H1 (cell line): Measurements from ENCODE around the gene RABGGTA. TPM values are rescaled to one million over a fixed set of nuclear protein-coding genes. Genes with fewer than 3 reads are reported as not detected.
A peak's percentile ranks its signal among the peaks of the same experiment; 100 is the strongest.

Source experiments
- CTCF ChIA-PET: fragments of 300-600 bp; sonication (Branson Sonifier 250); formaldehyde crosslinking; loops from one replicate; lab custom pipeline; 2021; ENCODE audit not compliant: partially characterized antibody; lab: Charles Lee
- POLR2A ChIA-PET: fragments of 300-600 bp; sonication (Branson Sonifier 250); formaldehyde crosslinking; loops from one replicate; lab custom pipeline; 2021; ENCODE audit warnings: inconsistent platforms; ENCODE audit not compliant: partially characterized antibody; lab: Charles Lee
- DNase-seq, 2 experiments: peaks; one replicate each; pipeline versions ENCODE4 v3.0.0 to v3.0.0-alpha.2; 2010 to 2022; ENCODE audit warnings: low spot score in 2 of 2, low read depth in 1 of 2, mixed read lengths in 1 of 2
- FAIRE-seq: peaks from 2 replicates; lab custom pipeline; 2011; peaks lifted over from hg19 to GRCh38; lab: Jason Lieb, UNC
- H2AFZ ChIP-seq: 2 replicates; pipeline ENCODE4 v1.8.1; 2012; ENCODE audit warnings: low read length, inconsistent platforms
- H2AK5ac ChIP-seq: 2 replicates; pipeline ENCODE4 v1.6.1; 2013; ENCODE audit warnings: low read depth, low read length
- H2BK120ac ChIP-seq: replicated peaks from 2 replicates; pipeline ENCODE3; 2013; ENCODE audit warnings: low read depth, low read length, inconsistent platforms
- H2BK12ac ChIP-seq: 2 replicates; pipeline ENCODE4 v1.6.1; 2013; ENCODE audit warnings: low read depth, low read length
- H2BK15ac ChIP-seq: 2 replicates; pipeline ENCODE4 v1.6.1; 2013; ENCODE audit warnings: low read length
- H2BK20ac ChIP-seq: 2 replicates; pipeline ENCODE4 v1.6.1; 2013; ENCODE audit warnings: low read length
- H2BK5ac ChIP-seq: 2 replicates; pipeline ENCODE4 v1.6.1; 2013; ENCODE audit warnings: low read depth, low read length
- H3K14ac ChIP-seq: 2 replicates; pipeline ENCODE4 v1.6.1; 2013; ENCODE audit warnings: inconsistent platforms; ENCODE audit not compliant: insufficient read length
- H3K18ac ChIP-seq: 2 replicates; pipeline ENCODE4 v1.6.1; 2013; ENCODE audit warnings: low read length; ENCODE audit errors: extremely low read depth
- H3K23ac ChIP-seq: 2 replicates; pipeline ENCODE4 v1.6.1; 2013; ENCODE audit warnings: inconsistent platforms; ENCODE audit not compliant: insufficient read length
- H3K23me2 ChIP-seq: 2 replicates; pipeline ENCODE4 v1.6.1; 2013; ENCODE audit warnings: low read depth, low read length
- H3K27ac ChIP-seq: 2 replicates; pipeline ENCODE4 v1.6.1; 2011; ENCODE audit warnings: low read depth, low read length, inconsistent platforms
- H3K27me3 ChIP-seq, 4 experiments: replicated peaks in 1 of 4; 1 replicate in 1 of 4; 2 replicates in 3 of 4; pipeline versions ENCODE4 v1.6.1 to v1.8.1; 2011 to 2013; ENCODE audit warnings: low read length in 3 of 4, mild to moderate bottlenecking in 3 of 4, inconsistent platforms in 2 of 4, mixed read lengths in 2 of 4, moderate library complexity in 1 of 4; ENCODE audit not compliant: control insufficient read depth in 3 of 4, insufficient read depth in 3 of 4; ENCODE audit errors: extremely low read depth in 1 of 4
- H3K36me3 ChIP-seq, 4 experiments: 2 replicates each; pipeline versions ENCODE4 v1.6.1 to v1.8.1; 2011 to 2013; ENCODE audit warnings: mild to moderate bottlenecking in 4 of 4, low read length in 3 of 4, moderate library complexity in 2 of 4, control low read depth in 1 of 4, inconsistent platforms in 1 of 4; ENCODE audit not compliant: insufficient read depth in 4 of 4, control insufficient read depth in 2 of 4
- H3K4ac ChIP-seq: replicated peaks from 2 replicates; pipeline ENCODE3; 2013; ENCODE audit warnings: low read length, low read depth, mixed read lengths, inconsistent platforms; ENCODE audit not compliant: insufficient read length
- H3K4me1 ChIP-seq, 4 experiments: replicated peaks in 1 of 4; 1 replicate in 1 of 4; 2 replicates in 3 of 4; pipeline versions ENCODE4 v1.6.1 to v1.8.1; 2011 to 2013; ENCODE audit warnings: low read length in 3 of 4, inconsistent platforms in 2 of 4, mixed read lengths in 1 of 4; ENCODE audit not compliant: insufficient read depth in 4 of 4, control insufficient read depth in 3 of 4
- H3K4me2 ChIP-seq, 2 experiments: 2 replicates each; pipeline versions ENCODE4 v1.6.1 to v1.8.1; 2011 to 2013; ENCODE audit warnings: low read depth in 2 of 2, low read length in 2 of 2, control low read depth in 1 of 2, inconsistent platforms in 1 of 2, mild to moderate bottlenecking in 1 of 2; ENCODE audit not compliant: insufficient read depth in 1 of 2
- H3K4me3 ChIP-seq, 4 experiments: fragments of 200-600, 300-600 bp in 1 of 4; sonication (generic), shearing (Covaris generic), sonication (Bioruptor Twin) in 1 of 4; 2 replicates each; pipeline versions ENCODE4 v1.5.1 to v1.8.1; 2011 to 2016; ENCODE audit warnings: low read length in 4 of 4, low read depth in 3 of 4, control low read depth in 2 of 4, inconsistent platforms in 2 of 4, mild to moderate bottlenecking in 2 of 4, mixed read lengths in 1 of 4, moderate library complexity in 1 of 4; ENCODE audit not compliant: insufficient read depth in 2 of 4; ENCODE audit errors: extremely low read depth in 1 of 4
- H3K56ac ChIP-seq: replicated peaks from 2 replicates; pipeline ENCODE3; 2013; ENCODE audit warnings: low read depth, mild to moderate bottlenecking, mixed read lengths, low read length, inconsistent platforms; ENCODE audit not compliant: insufficient read length
- H3K79me1 ChIP-seq: 2 replicates; pipeline ENCODE4 v1.6.1; 2013; ENCODE audit warnings: low read depth, low read length, control low read depth
- H3K79me2 ChIP-seq, 2 experiments: 2 replicates each; pipeline versions ENCODE4 v1.6.1 to v1.8.1; 2012 to 2013; ENCODE audit warnings: low read length in 2 of 2, mild to moderate bottlenecking in 2 of 2, inconsistent platforms in 1 of 2; ENCODE audit not compliant: insufficient read depth in 2 of 2, control insufficient read depth in 1 of 2
- H3K9ac ChIP-seq, 4 experiments: replicated peaks in 1 of 4; 1 replicate in 1 of 4; 2 replicates in 3 of 4; pipeline versions ENCODE4 v1.6.1 to v1.8.1; 2011 to 2013; ENCODE audit warnings: low read depth in 3 of 4, low read length in 3 of 4, control low read depth in 2 of 4, mild to moderate bottlenecking in 2 of 4, moderate library complexity in 2 of 4, inconsistent platforms in 1 of 4; ENCODE audit errors: extremely low read depth in 1 of 4
- H3K9me3 ChIP-seq, 2 experiments: 2 replicates each; pipeline versions ENCODE4 v1.6.1 to v1.8.1; 2012 to 2013; ENCODE audit warnings: mild to moderate bottlenecking in 2 of 2, moderate library complexity in 2 of 2, control low read depth in 1 of 2, inconsistent platforms in 1 of 2, low read depth in 1 of 2, low read length in 1 of 2, mixed read lengths in 1 of 2; ENCODE audit not compliant: insufficient read depth in 2 of 2
- H4K20me1 ChIP-seq, 2 experiments: replicated peaks in 1 of 2; 2 replicates each; pipeline versions ENCODE3 to v1.8.1; 2011 to 2013; ENCODE audit warnings: inconsistent platforms in 2 of 2, low read length in 2 of 2, mild to moderate bottlenecking in 1 of 2; ENCODE audit not compliant: insufficient read depth in 2 of 2, control insufficient read depth in 1 of 2
- H4K5ac ChIP-seq: 2 replicates; pipeline ENCODE4 v1.6.1; 2013; ENCODE audit warnings: low read length, low read depth, mixed read lengths, inconsistent platforms; ENCODE audit not compliant: insufficient read length
- H4K8ac ChIP-seq: 2 replicates; pipeline ENCODE4 v1.8.0; 2013; ENCODE audit warnings: mild to moderate bottlenecking, moderate library complexity, low read length, inconsistent platforms; ENCODE audit not compliant: insufficient read depth; ENCODE audit errors: extremely low read depth
- H4K91ac ChIP-seq: replicated peaks from 2 replicates; pipeline ENCODE3; 2013; ENCODE audit warnings: low read length, mixed read lengths, inconsistent platforms; ENCODE audit not compliant: insufficient read length
- CTBP2 ChIP-seq: IDR thresholded peaks from 2 replicates; pipeline ENCODE4 v1.7.0; 2011; ENCODE audit warnings: borderline replicate concordance, mild to moderate bottlenecking, moderate library complexity, mixed read lengths, low read length; ENCODE audit not compliant: insufficient read depth, insufficient read length
- CTCF ChIP-seq, 3 experiments: IDR thresholded peaks; 1 replicate in 2 of 3; 2 replicates in 1 of 3; pipeline versions ENCODE4 v1.5.1 to v1.6.1; 2011; ENCODE audit warnings: low read length in 3 of 3, mild to moderate bottlenecking in 3 of 3, inconsistent platforms in 2 of 3, low read depth in 1 of 3, moderate library complexity in 1 of 3; ENCODE audit not compliant: insufficient read depth in 1 of 3; ENCODE audit errors: control extremely low read depth in 1 of 3
- HDAC2 ChIP-seq, 2 experiments: fragments of 300-600 bp in 1 of 2; sonication (generic) in 1 of 2; IDR thresholded peaks; 2 replicates each; pipeline ENCODE4 v1.6.1; 2011 to 2012; ENCODE audit warnings: low read depth in 2 of 2, low read length in 2 of 2, mild to moderate bottlenecking in 2 of 2, moderate library complexity in 2 of 2, borderline replicate concordance in 1 of 2, inconsistent platforms in 1 of 2
- KDM1A ChIP-seq: fragments of 200-600, 300-600 bp; sonication (generic); IDR thresholded peaks from 2 replicates; pipeline ENCODE4 v1.7.1; 2016; ENCODE audit warnings: mild to moderate bottlenecking, low read length, borderline replicate concordance
- RNF2 ChIP-seq: fragments of 200-900, 300-1000 bp; sonication (generic); IDR thresholded peaks from 2 replicates; pipeline ENCODE4 v1.7.1; 2016; ENCODE audit warnings: borderline replicate concordance, low read depth, mild to moderate bottlenecking, antibody characterized with exemption, low read length; ENCODE audit not compliant: poor library complexity, severe bottlenecking; ENCODE audit errors: missing control alignments
- SP1 ChIP-seq: IDR thresholded peaks from 2 replicates; pipeline ENCODE4 v1.6.1; 2011; ENCODE audit warnings: low read depth, low read length
- SUZ12 ChIP-seq: fragments of 200-600 bp; sonication (generic); IDR thresholded peaks from 2 replicates; pipeline ENCODE4 v1.6.1; 2012; ENCODE audit warnings: mild to moderate bottlenecking, inconsistent platforms, low read length, moderate library complexity, mixed read lengths
- TCF12 ChIP-seq: IDR thresholded peaks from 2 replicates; pipeline ENCODE4 v1.6.1; 2011; ENCODE audit warnings: low read depth, mild to moderate bottlenecking, low read length
- WGBS, 2 experiments: shearing (Covaris generic) in 1 of 2; methylation state at CpG; one replicate each; pipeline versions ENCODE4 v1.1.6 to v1.1.7; 2013 to 2015; ENCODE audit warnings: low lambda C conversion rate in 2 of 2, mixed read lengths in 2 of 2, inconsistent platforms in 1 of 2, low coverage in 1 of 2, missing lambda C conversion rate in 1 of 2; ENCODE audit not compliant: insufficient replicate concordance in 2 of 2, insufficient coverage in 1 of 2, insufficient read length in 1 of 2; ENCODE audit errors: extremely low coverage in 1 of 2, missing lambda C conversion rate in 1 of 2; 5-methylcytosine and 5-hydroxymethylcytosine counted together
- polyA plus RNA-seq, 7 experiments: library from polyadenylated mRNA; depleted of rRNA in 3 of 7; stranded (reverse) in 5 of 7; unstranded in 2 of 7; fragments of >200 nt in 5 of 7; fragments of 200-250 nt in 2 of 7; gene quantifications; 1 replicate in 5 of 7; 2 replicates in 1 of 7; 4 replicates in 1 of 7; pipeline versions ENCODE4 v1.2.1 to v1.2.3, GENCODE V29; 2011 to 2013; ENCODE audit warnings: missing spikeins in 2 of 7, mixed read lengths in 2 of 7
- total RNA-seq: library from RNA; stranded (reverse); fragmentation: NEBNext Ultra II Directional; extraction: Animal tissue kit (Norgen Biotek cat#: 25700); gene quantifications from 2 replicates; pipeline ENCODE4 v1.2.1, GENCODE V29; 2021

Gene RABGGTA
- total and polyA plus RNA-seq, 2 of the 8 experiments (the other 6 are each of a cell fraction or from before 2014, with no cell fraction given) = 16.0 to 49.8 TPM

GRCh38 chr14:24270537-24271133 is 762 bp downstream of the RABGGTA start:
- Histone ChIP-seq H2BK5ac (peak overlapping the region; percentile 94; the same call in 1 of the 2 replicates), H4K91ac (no peak overlapping the region), H3K18ac (no peak overlapping the region), H3K9me3 (no peaks in the 10 kb centered on the region), H2BK15ac (no peak overlapping the region), H3K23me2 (peaks cover 5% of the 10 kb centered on the region), H3K9ac (no peak overlapping the region; a peak in 2 of 7 replicates), H4K5ac (peak overlapping the region; percentile 23), H3K4me1 (peaks cover 0 to 4% (median 2%) of the 10 kb centered on the region in 4 experiments; a peak in 4 of 7 replicates), H2BK12ac (no peak overlapping the region), H3K79me2 (no peaks in the 10 kb centered on the region), H2AK5ac (no peak overlapping the region), H3K36me3 (no peaks in the 10 kb centered on the region; a peak in 3 of 8 replicates), H4K8ac (no peak overlapping the region; the same call in 1 of the 2 replicates), H3K27me3 (no peaks in the 10 kb centered on the region; a peak in 1 of 7 replicates), H2BK120ac (no peak overlapping the region), H3K79me1 (no peaks in the 10 kb centered on the region), H3K23ac (no peak overlapping the region), H3K4ac (no peak overlapping the region), H3K27ac (no peak overlapping the region; the same call in 1 of the 2 replicates), H3K4me3 (peak overlapping the region; percentile 61 to 89 (median 82)), H3K56ac (no peak overlapping the region), H4K20me1 (peaks cover 0 to 2% of the 10 kb centered on the region in 2 experiments), H3K4me2 (peak overlapping the region; percentile 55 to 97), H2BK20ac (no peak overlapping the region), H3K14ac (no peak overlapping the region), H2AFZ (peak overlapping the region; percentile 36; the same call in 1 of the 2 replicates)
- POLR2A ChIA-PET = interaction anchor here (0.8 to 3.8 kb wide), 30 partner anchors 9 to 286 kb away, joined by 3 to 26 read pairs (median 7); partner anchors contain the start of genes CHMP4A, CIDEB, DHRS1 and EMC9
- WGBS, 2 experiments = 30% methylated on average over 13 of the region's 13 CpGs; no CpG with 5 or more reads in 1 of the 2 experiments
- DNase-seq (no peak), FAIRE-seq (no peak)
- CTCF ChIA-PET = interaction anchor here (0.6 to 8.6 kb wide), 20 partner anchors 9 to 214 kb away, joined by 3 to 94 read pairs (median 6); partner anchors contain the start of genes CIDEB, DHRS1, IRF9 and LTB4R2
- TF ChIP-seq TCF12 = no peak
- TF ChIP-seq KDM1A = peak; percentile 93
- TF ChIP-seq CTCF (IDR thresholded peaks at IDR 0.05; ENCODE audit: control extremely low read depth in 1 of 3, insufficient read depth in 1 of 3, low read depth in 1 of 3, low read length in 3 of 3) = 0 out of 4 replicates have a peak, but pooled peaks of 1 of the 3 experiments have one; percentile 2
- no peak for TF ChIP-seq SP1
- TF ChIP-seq SUZ12 = no peak
- TF ChIP-seq CTBP2 = peak; percentile 23
- peak in 1 of 2 experiments; percentile 56; a peak in 1 of 4 replicates for TF ChIP-seq HDAC2 (IDR thresholded peaks at IDR 0.05; ENCODE audit: borderline replicate concordance in 1 of 2, low read depth in 2 of 2, low read length in 2 of 2)
- TF ChIP-seq RNF2 = no peak
